ENCODE measurements around the gene FXN.

DNA sequence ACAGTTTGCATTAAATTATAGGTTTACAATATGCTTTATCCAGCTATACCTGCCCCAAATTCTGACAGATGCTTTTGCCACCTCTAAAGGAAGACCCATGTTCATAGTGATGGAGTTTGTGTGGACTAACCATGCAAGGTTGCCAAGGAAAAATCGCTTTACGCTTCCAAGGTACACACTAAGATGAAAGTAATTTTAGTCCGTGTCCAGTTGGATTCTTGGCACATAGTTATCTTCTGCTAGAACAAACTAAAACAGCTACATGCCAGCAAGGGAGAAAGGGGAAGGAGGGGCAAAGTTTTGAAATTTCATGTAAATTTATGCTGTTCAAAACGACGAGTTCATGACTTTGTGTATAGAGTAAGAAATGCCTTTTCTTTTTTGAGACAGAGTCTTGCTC lies 41.0 kb downstream of the FXN start:
- TF ChIP-seq CTCF (conservative IDR thresholded peaks at IDR 0.05; ENCODE audit: low read depth, low read length) (no peak), EZH2 (IDR thresholded peaks at IDR 0.05; ENCODE audit: low read length, unreplicated experiment) (no peak), EZH2phosphoT487 (IDR thresholded peaks at IDR 0.05; ENCODE audit: borderline replicate concordance, low read length) (no peak)
